Measurements from ENCODE around the gene ALG13.

Gene ALG13

DNA sequence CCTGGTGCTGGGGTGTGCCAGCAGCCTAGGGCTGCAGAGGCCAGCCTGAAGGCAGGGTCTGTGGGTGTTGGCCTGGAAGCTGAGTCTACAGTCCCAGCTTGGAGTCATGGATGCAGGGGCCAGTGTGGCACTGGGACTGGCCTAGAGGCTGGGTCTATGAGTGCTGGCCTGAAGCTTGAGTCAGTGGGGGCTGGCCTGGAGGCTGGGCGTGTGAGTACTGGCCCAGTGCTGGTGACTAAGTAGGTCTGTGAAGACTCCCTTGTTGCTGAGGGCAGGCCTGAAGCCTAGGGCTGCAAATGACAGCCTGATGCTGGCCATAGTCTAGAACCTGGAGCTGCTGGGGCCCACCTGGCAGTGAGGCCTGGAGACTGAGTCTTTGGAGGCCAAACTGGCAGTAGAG is 31.3 kb upstream of the ALG13 start:
- TF ChIP-seq, protein P1, sequence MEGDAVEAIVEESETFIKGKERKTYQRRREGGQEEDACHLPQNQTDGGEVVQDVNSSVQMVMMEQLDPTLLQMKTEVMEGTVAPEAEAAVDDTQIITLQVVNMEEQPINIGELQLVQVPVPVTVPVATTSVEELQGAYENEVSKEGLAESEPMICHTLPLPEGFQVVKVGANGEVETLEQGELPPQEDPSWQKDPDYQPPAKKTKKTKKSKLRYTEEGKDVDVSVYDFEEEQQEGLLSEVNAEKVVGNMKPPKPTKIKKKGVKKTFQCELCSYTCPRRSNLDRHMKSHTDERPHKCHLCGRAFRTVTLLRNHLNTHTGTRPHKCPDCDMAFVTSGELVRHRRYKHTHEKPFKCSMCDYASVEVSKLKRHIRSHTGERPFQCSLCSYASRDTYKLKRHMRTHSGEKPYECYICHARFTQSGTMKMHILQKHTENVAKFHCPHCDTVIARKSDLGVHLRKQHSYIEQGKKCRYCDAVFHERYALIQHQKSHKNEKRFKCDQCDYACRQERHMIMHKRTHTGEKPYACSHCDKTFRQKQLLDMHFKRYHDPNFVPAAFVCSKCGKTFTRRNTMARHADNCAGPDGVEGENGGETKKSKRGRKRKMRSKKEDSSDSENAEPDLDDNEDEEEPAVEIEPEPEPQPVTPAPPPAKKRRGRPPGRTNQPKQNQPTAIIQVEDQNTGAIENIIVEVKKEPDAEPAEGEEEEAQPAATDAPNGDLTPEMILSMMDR (IDR thresholded peaks at IDR 0.05; ENCODE audit: low read depth, low read length, missing control alignments), result no peak
- no peak overlapping the region for H3K4me3 ChIP-seq (replicated peaks; ENCODE audit: low read depth, low read length)
- DNase-seq (ENCODE audit: extremely low read depth, low read depth), result no peak

DNA sequence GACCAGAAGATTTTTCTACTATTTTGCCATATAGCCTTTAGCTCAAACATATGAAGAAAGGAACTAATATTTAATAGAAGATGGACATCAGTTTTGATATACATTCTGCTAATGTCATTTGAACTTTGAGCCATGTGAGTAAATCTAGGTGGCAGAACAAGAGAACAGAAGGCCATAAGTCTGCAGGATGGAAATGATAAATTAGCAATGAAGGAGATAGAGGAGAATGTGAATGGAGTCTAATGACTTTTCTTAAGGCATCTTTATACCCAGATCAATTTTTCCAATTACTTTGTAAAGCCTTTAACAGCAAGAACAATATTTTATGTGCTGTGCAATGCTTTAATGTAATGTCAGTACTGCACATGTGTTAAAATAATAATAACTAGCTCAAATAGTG is 30.1 kb upstream of the ALG13 start:
- H3K4me3 ChIP-seq (replicated peaks; ENCODE audit: low read depth, low read length), result no peak overlapping the region
- TF ChIP-seq, protein P1 (IDR thresholded peaks at IDR 0.05; ENCODE audit: low read depth, low read length, missing control alignments), result no peak
- no peak for DNase-seq (ENCODE audit: extremely low read depth, low read depth)

DNA sequence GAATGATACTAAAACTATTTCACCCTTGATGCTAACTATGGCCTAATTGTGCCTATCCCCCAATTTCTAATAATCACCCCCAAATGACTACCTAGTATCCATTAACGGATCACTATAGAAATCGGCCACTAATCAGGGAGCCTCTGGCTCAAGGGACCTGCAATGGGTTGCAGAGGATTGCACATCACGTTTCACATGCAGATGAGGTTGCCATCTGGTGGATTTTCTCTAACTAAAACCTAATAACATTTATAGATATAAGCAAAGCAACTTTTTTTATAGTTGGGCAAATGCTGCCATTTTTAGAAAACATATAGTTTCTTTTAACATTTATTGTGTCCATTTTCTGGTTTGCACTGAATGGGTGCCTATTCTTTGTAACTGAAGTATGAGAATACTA is 28.3 kb upstream of the ALG13 start:
- no peak overlapping the region for H3K4me3 ChIP-seq (replicated peaks; ENCODE audit: low read depth, low read length)
- no peak for DNase-seq (ENCODE audit: extremely low read depth, low read depth)
- TF ChIP-seq, protein P1 (IDR thresholded peaks at IDR 0.05; ENCODE audit: low read depth, low read length, missing control alignments), result no peak

DNA sequence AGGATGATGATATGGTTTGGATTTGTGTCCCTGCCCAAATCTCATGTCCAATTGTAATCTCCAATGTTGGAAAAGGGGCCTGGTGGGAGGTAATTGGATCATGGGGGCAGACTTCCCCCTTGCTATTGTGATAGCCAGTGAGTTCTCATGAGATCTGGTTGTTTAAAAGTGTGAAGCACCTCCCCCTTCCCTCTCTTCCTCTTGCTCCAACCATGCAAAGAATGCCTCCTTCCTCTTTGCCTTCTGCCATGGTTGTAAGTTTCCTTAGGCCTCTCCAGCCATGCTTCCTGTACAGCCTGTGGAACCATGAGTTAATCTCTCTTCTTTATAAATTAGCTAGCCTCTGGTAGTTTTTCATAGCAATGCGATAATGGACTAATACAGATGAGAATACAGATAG is 19.7 kb upstream of the ALG13 start:
- H3K4me3 ChIP-seq (replicated peaks; ENCODE audit: low read depth, low read length), result no peak overlapping the region
- no peak for DNase-seq (ENCODE audit: extremely low read depth, low read depth)
- TF ChIP-seq, protein P1 (IDR thresholded peaks at IDR 0.05; ENCODE audit: low read depth, low read length, missing control alignments), result no peak

DNA sequence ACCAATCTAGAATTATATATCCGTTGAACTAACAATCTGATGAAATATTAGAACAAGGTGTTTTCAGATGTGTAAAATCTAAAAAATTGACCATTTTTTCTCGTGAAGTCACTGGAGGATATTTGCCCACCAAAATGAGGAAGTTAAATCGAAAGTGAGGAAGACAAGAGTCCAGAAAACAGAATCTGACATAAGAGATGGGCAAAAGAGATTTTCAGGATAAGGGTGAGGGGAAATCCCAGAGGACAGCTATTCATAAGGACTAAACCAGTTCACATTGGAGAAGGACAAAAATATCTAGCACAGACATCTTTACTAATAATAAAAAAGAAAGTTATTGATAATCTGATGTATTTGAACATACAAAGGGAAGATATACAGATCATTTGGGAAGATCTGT is 18.7 kb upstream of the ALG13 start:
- H3K4me3 ChIP-seq (replicated peaks; ENCODE audit: low read depth, low read length), result no peak overlapping the region
- no peak for DNase-seq (ENCODE audit: extremely low read depth, low read depth)
- TF ChIP-seq, protein P1 (IDR thresholded peaks at IDR 0.05; ENCODE audit: low read depth, low read length, missing control alignments), result no peak

DNA sequence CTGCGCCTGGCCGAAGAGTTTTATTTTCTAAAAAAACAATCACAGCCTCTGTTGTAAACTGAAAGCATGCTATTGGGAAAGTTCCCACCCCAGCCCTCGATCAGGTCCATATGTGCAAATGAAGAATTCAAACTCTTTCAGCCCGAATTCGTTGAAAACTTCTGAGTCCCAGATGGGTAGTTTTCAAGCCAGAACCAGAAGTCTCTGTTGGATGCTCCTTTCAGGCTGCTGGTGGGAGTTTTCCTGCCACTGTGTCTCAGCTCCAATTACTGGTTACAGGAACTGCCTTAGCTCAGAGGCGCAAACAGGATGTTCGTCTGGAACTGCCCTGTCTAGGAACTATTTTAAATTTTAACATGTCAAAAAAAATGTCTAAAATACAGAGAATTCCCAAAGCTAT is 9.3 kb upstream of the ALG13 start:
- no peak for DNase-seq (ENCODE audit: extremely low read depth, low read depth)
- TF ChIP-seq, protein P1 (IDR thresholded peaks at IDR 0.05; ENCODE audit: low read depth, low read length, missing control alignments), result no peak
- no peak overlapping the region for H3K4me3 ChIP-seq (replicated peaks; ENCODE audit: low read depth, low read length)

DNA sequence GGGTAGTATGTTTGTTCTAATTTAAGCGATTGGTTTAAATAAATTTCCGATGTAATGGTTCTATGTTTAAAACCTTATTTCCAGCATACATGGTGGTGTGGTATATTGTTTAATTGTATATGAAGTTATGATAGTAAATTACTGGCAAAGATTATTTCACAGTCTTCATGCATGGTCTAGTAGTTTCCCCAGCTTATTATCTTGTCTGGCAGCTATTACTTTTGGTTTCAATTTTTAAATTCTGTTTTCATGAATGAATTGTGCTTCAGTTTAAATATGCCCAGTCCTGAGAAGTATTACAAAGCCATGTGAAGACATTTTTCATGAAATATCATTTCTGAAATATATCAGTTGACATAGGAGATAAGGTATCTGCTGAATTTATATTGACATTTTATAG is 6.3 kb downstream of the ALG13 start:
- no peak for DNase-seq (ENCODE audit: extremely low read depth, low read depth)
- H3K4me3 ChIP-seq (replicated peaks; ENCODE audit: low read depth, low read length), result no peak overlapping the region
- TF ChIP-seq, protein P1 (IDR thresholded peaks at IDR 0.05; ENCODE audit: low read depth, low read length, missing control alignments), result no peak
